Measurements from ENCODE around the gene KCNG2.

KCNG2 gene

DNA sequence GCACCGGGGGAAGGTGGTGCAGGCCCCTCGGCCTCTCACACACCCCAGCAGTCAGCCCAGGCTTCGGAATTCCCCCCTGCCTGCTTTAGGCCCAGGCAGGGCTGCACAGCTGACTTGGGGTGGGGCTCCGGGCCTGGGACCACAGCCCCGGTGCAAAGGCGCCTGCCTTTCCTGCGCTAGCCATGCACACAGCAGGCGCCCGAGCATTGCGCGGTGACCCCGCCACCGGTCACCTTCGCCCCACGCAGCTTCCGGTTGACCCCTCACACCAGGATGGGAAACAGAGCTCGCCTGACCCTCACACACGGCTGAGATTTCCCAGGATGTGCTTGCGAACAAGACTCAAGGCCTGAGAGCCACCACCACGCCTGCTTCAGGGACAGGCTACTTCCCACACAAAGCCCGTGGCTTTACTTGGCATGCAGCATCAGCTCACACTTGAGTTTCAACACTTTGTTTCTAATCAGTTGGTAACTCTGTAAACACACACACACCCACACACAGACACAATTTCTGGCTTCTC is 107.7 kb downstream of the KCNG2 start:
- no peak overlapping the region for H3K27ac ChIP-seq (replicated peaks; ENCODE audit: low read length)

DNA sequence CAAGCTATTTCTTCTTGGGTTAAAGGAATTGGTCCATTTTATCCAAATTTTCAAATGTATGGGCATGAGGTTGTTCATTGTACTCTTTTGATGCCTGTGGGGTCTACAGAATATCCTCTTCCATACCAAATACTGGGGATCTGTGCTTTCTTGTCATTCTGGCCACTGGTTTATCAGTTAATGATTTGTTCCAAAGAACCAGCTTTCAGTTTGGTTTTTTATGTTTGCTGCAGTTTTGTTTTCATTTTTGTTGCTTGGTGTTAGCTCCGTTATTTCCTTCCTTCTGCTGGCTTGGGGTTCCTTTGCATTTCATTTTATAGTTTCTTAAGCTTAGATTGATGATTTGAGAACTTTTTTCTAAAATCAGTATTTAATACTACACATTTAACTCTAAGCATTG is 108.3 kb downstream of the KCNG2 start:
- H3K9me3 ChIP-seq (replicated peaks in 1 of 2; ENCODE audit: control insufficient read depth in 2 of 2, insufficient read depth in 1 of 2, low read depth in 1 of 2, low read length in 2 of 2) = peaks cover 8 to 29% of the 10 kb centered on the region in 2 donors
- H3K9ac ChIP-seq (ENCODE audit: low read depth, low read length, poor library complexity) = no peak overlapping the region
- no peak overlapping the region for H2BK120ac ChIP-seq (ENCODE audit: low read depth, low read length)
- peaks cover 10 to 48% of the 10 kb centered on the region in 2 donors for H3K36me3 ChIP-seq (replicated peaks in 1 of 2; ENCODE audit: control insufficient read depth in 2 of 2, insufficient read depth in 2 of 2, low read length in 2 of 2)
- no peak overlapping the region for H3K23ac ChIP-seq (ENCODE audit: low read depth, low read length, poor library complexity)
- no peak overlapping the region for H4K8ac ChIP-seq (ENCODE audit: low read depth, low read length)
- H2AK5ac ChIP-seq (ENCODE audit: low read depth, low read length) = no peak overlapping the region
- H2BK15ac ChIP-seq (ENCODE audit: low read length) = no peak overlapping the region
- H2AFZ ChIP-seq (ENCODE audit: low read length) = no peak overlapping the region
- no peak overlapping the region for H3K14ac ChIP-seq (ENCODE audit: low read length)
- no peak overlapping the region for H3K18ac ChIP-seq (ENCODE audit: low read length)
- H3K4me3 ChIP-seq (ENCODE audit: low read length in 2 of 2) = no peak overlapping the region
- H3K27me3 ChIP-seq (ENCODE audit: control insufficient read depth in 3 of 3, insufficient read depth in 3 of 3, low read depth in 1 of 3, low read length in 3 of 3) = no peaks in the 10 kb centered on the region
- no CpG with 5 or more reads among the region's 1 CpG for WGBS, 2 donors (ENCODE audit: extremely low coverage in 2 of 2, insufficient read length in 2 of 2, insufficient replicate concordance in 1 of 2)
- no peak overlapping the region for H3K4me2 ChIP-seq (ENCODE audit: insufficient read depth, low read length, poor library complexity, severe bottlenecking)
- H3K27ac ChIP-seq (replicated peaks; ENCODE audit: low read length) = no peak overlapping the region
- no peaks in the 10 kb centered on the region for H3K4me1 ChIP-seq (ENCODE audit: control insufficient read depth in 2 of 2, insufficient read depth in 1 of 2, low read depth in 1 of 2, low read length in 2 of 2)
- DNase-seq (ENCODE audit: low spot score) = no peak
- H4K91ac ChIP-seq (ENCODE audit: low read depth, low read length, poor library complexity) = no peak overlapping the region
- H3K4ac ChIP-seq (ENCODE audit: low read length) = no peak overlapping the region
- no peaks in the 10 kb centered on the region for H3K79me1 ChIP-seq (ENCODE audit: low read depth, low read length)
- H2BK12ac ChIP-seq (ENCODE audit: low read length) = no peak overlapping the region
- H2BK5ac ChIP-seq (ENCODE audit: low read length) = no peak overlapping the region

More for the DNA sequence above, 107.7 kb downstream of the KCNG2 start:
- no peak overlapping the region for H3K4ac ChIP-seq (ENCODE audit: low read length)
- no peak overlapping the region for H4K8ac ChIP-seq (ENCODE audit: low read depth, low read length)
- WGBS, 2 donors (ENCODE audit: extremely low coverage in 2 of 2, insufficient read length in 2 of 2, insufficient replicate concordance in 1 of 2) = no CpG with 5 or more reads among the region's 21 CpGs
- no peak overlapping the region for H2BK5ac ChIP-seq (ENCODE audit: low read length)
- no peak for DNase-seq (ENCODE audit: low spot score)
- H3K14ac ChIP-seq (ENCODE audit: low read length) = no peak overlapping the region
- H3K9ac ChIP-seq (ENCODE audit: low read depth, low read length, poor library complexity) = no peak overlapping the region
- no peak overlapping the region for H3K4me2 ChIP-seq (ENCODE audit: insufficient read depth, low read length, poor library complexity, severe bottlenecking)
- no peak overlapping the region for H2AK5ac ChIP-seq (ENCODE audit: low read depth, low read length)
- H2AFZ ChIP-seq (ENCODE audit: low read length) = no peak overlapping the region
- no peaks in the 10 kb centered on the region for H3K4me1 ChIP-seq (ENCODE audit: control insufficient read depth in 2 of 2, insufficient read depth in 1 of 2, low read depth in 1 of 2, low read length in 2 of 2)
- H3K9me3 ChIP-seq (replicated peaks in 1 of 2; ENCODE audit: control insufficient read depth in 2 of 2, insufficient read depth in 1 of 2, low read depth in 1 of 2, low read length in 2 of 2) = peaks cover 12 to 33% of the 10 kb centered on the region in 2 donors
- H2BK15ac ChIP-seq (ENCODE audit: low read length) = no peak overlapping the region
- no peak overlapping the region for H2BK12ac ChIP-seq (ENCODE audit: low read length)
- no peak overlapping the region for H2BK120ac ChIP-seq (ENCODE audit: low read depth, low read length)
- H3K36me3 ChIP-seq (replicated peaks in 1 of 2; ENCODE audit: control insufficient read depth in 2 of 2, insufficient read depth in 2 of 2, low read length in 2 of 2) = peaks cover 10 to 48% of the 10 kb centered on the region in 2 donors
- H3K27me3 ChIP-seq (ENCODE audit: control insufficient read depth in 3 of 3, insufficient read depth in 3 of 3, low read depth in 1 of 3, low read length in 3 of 3) = no peaks in the 10 kb centered on the region
- no peak overlapping the region for H3K23ac ChIP-seq (ENCODE audit: low read depth, low read length, poor library complexity)
- H3K18ac ChIP-seq (ENCODE audit: low read length) = no peak overlapping the region
- no peak overlapping the region for H4K91ac ChIP-seq (ENCODE audit: low read depth, low read length, poor library complexity)
- no peaks in the 10 kb centered on the region for H3K79me1 ChIP-seq (ENCODE audit: low read depth, low read length)
- H3K4me3 ChIP-seq (ENCODE audit: low read length in 2 of 2) = no peak overlapping the region

DNA sequence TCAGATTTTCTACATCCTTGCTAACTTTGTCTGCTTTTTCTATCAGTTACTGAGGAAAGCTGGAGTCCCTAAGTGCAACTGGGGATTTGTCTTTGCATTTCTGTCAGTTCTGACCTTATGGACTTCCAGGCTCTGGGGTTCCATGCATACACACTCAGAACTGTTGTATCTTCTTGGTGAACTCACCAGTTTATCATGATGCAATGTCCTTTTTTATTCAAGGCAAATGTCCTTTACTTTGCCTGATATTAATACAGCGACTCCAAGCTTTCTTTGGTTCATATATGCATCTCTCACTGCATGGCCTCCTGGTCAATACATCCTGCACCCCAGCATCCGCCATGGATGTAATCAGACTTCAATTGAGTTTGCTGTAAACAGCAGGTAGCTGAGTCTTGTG is 109.0 kb downstream of the KCNG2 start:
- Histone ChIP-seq H2AFZ (ENCODE audit: low read length) (no peak overlapping the region), H3K27ac (replicated peaks; ENCODE audit: low read length) (no peak overlapping the region), H3K14ac (ENCODE audit: low read length) (no peak overlapping the region), H3K18ac (ENCODE audit: low read length) (no peak overlapping the region), H3K9me3 (replicated peaks in 1 of 2; ENCODE audit: control insufficient read depth in 2 of 2, insufficient read depth in 1 of 2, low read depth in 1 of 2, low read length in 2 of 2) (peaks cover 8 to 26% of the 10 kb centered on the region in 2 donors), H2BK15ac (ENCODE audit: low read length) (no peak overlapping the region), H3K36me3 (replicated peaks in 1 of 2; ENCODE audit: control insufficient read depth in 2 of 2, insufficient read depth in 2 of 2, low read length in 2 of 2) (peaks cover 10 to 48% of the 10 kb centered on the region in 2 donors), H3K4me3 (ENCODE audit: low read length in 2 of 2) (no peak overlapping the region), H3K23ac (ENCODE audit: low read depth, low read length, poor library complexity) (no peak overlapping the region), H3K4me2 (ENCODE audit: insufficient read depth, low read length, poor library complexity, severe bottlenecking) (no peak overlapping the region), H2BK5ac (ENCODE audit: low read length) (no peak overlapping the region), H2BK12ac (ENCODE audit: low read length) (no peak overlapping the region), H2AK5ac (ENCODE audit: low read depth, low read length) (no peak overlapping the region), H3K27me3 (ENCODE audit: control insufficient read depth in 3 of 3, insufficient read depth in 3 of 3, low read depth in 1 of 3, low read length in 3 of 3) (no peaks in the 10 kb centered on the region), H3K79me1 (ENCODE audit: low read depth, low read length) (no peaks in the 10 kb centered on the region), H4K91ac (ENCODE audit: low read depth, low read length, poor library complexity) (no peak overlapping the region), H2BK120ac (ENCODE audit: low read depth, low read length) (no peak overlapping the region), H3K4me1 (ENCODE audit: control insufficient read depth in 2 of 2, insufficient read depth in 1 of 2, low read depth in 1 of 2, low read length in 2 of 2) (peaks cover 0 to 5% of the 10 kb centered on the region in 2 donors), H3K4ac (ENCODE audit: low read length) (no peak overlapping the region), H3K9ac (ENCODE audit: low read depth, low read length, poor library complexity) (no peak overlapping the region), H4K8ac (ENCODE audit: low read depth, low read length) (no peak overlapping the region)
- WGBS, 2 donors (ENCODE audit: extremely low coverage in 2 of 2, insufficient read length in 2 of 2, insufficient replicate concordance in 1 of 2) = no CpG with 5 or more reads among the region's 2 CpGs
- DNase-seq (ENCODE audit: low spot score) = no peak

DNA sequence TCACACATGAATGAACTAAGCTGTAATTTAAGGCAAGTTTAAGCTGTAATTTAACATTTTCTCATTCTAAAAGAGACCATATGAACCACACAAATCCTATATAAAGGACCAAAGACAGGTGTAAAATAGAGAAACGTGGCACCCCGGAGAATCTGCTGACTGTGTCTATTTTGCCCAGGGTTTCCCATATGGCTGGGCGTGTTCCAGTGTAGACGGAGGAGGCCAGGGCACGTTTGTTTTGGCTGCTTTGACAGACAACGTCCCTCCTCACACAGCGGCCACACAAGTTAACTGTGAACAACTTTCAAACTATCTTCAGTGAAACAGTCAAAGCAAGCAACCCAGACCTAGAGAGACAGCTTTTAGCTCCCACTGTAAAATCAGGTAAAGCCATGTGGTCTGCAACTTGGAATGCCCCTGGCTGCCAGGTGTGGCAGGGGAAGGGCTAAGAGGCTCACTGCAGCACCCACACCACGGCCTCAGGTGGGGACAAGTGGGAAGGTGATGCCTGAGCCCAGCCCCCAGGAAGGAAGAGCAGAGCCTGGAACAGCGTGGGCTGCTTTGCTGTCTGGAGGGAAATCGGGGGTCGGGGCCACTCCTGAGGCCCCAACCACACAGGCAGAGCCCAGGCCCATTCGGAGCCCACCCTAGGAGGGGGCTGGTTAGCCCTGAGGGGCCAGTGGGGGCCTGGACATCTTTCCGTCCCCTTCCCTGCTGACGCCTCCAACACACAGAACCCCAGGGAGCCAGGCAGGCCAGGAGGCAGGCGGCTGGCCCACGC is 113.0 kb downstream of the KCNG2 start:
- H3K9me3 ChIP-seq (replicated peaks in 1 of 2; ENCODE audit: control insufficient read depth in 2 of 2, insufficient read depth in 1 of 2, low read depth in 1 of 2, low read length in 2 of 2) = peaks cover 9 to 12% of the 10 kb centered on the region in 2 donors
- H3K9ac ChIP-seq (ENCODE audit: low read depth, low read length, poor library complexity) = peak overlapping the region; percentile 84
- no peak overlapping the region for H3K27ac ChIP-seq (replicated peaks; ENCODE audit: low read length)
- WGBS, 2 donors (ENCODE audit: extremely low coverage in 2 of 2, insufficient read length in 2 of 2, insufficient replicate concordance in 1 of 2) = no CpG with 5 or more reads among the region's 16 CpGs
- H3K14ac ChIP-seq (ENCODE audit: low read length) = no peak overlapping the region
- H3K79me1 ChIP-seq (ENCODE audit: low read depth, low read length) = peaks cover 7% of the 10 kb centered on the region
- no peak overlapping the region for H2BK5ac ChIP-seq (ENCODE audit: low read length)
- no peak overlapping the region for H2BK120ac ChIP-seq (ENCODE audit: low read depth, low read length)
- H2AK5ac ChIP-seq (ENCODE audit: low read depth, low read length) = no peak overlapping the region
- peak overlapping the region; percentile 63 for H3K18ac ChIP-seq (ENCODE audit: low read length)
- DNase-seq (ENCODE audit: low spot score) = no peak
- no peak overlapping the region for H2BK15ac ChIP-seq (ENCODE audit: low read length)
- H2BK12ac ChIP-seq (ENCODE audit: low read length) = peak overlapping the region; percentile 12
- H3K36me3 ChIP-seq (replicated peaks in 1 of 2; ENCODE audit: control insufficient read depth in 2 of 2, insufficient read depth in 2 of 2, low read length in 2 of 2) = peaks cover 7 to 44% of the 10 kb centered on the region in 2 donors
- no peaks in the 10 kb centered on the region for H3K27me3 ChIP-seq (ENCODE audit: control insufficient read depth in 3 of 3, insufficient read depth in 3 of 3, low read depth in 1 of 3, low read length in 3 of 3)
- no peak overlapping the region for H4K91ac ChIP-seq (ENCODE audit: low read depth, low read length, poor library complexity)
- peaks cover 0 to 7% of the 10 kb centered on the region in 2 donors for H3K4me1 ChIP-seq (ENCODE audit: control insufficient read depth in 2 of 2, insufficient read depth in 1 of 2, low read depth in 1 of 2, low read length in 2 of 2)
- no peak overlapping the region for H3K4me3 ChIP-seq (ENCODE audit: low read length in 2 of 2)
- H3K4ac ChIP-seq (ENCODE audit: low read length) = no peak overlapping the region
- no peak overlapping the region for H2AFZ ChIP-seq (ENCODE audit: low read length)
- H3K23ac ChIP-seq (ENCODE audit: low read depth, low read length, poor library complexity) = no peak overlapping the region
- no peak overlapping the region for H3K4me2 ChIP-seq (ENCODE audit: insufficient read depth, low read length, poor library complexity, severe bottlenecking)
- H4K8ac ChIP-seq (ENCODE audit: low read depth, low read length) = no peak overlapping the region

All from neuronal stem cell (in vitro differentiated cells).